G401 (cell line): Measurements from ENCODE around the gene WASF2. TPM values are rescaled to one million over a fixed set of nuclear protein-coding genes. Genes with fewer than 3 reads are reported as not detected.

Source experiments
- DNase-seq: peaks from one replicate; pipeline ENCODE4 v3.0.0-alpha.2; 2015; ENCODE audit warnings: low spot score
- in situ Hi-C: cut with HindIII; loops from 2 replicates; pipeline ENCODE4 v1.10.0; 2016; ENCODE audit warnings: low sequenced_read_pairs, mixed read lengths
- total RNA-seq: library from RNA; depleted of rRNA; stranded (reverse); fragments of >200 nt; shearing (Covaris generic); gene quantifications from 2 replicates; pipeline ENCODE4 v1.2.3, GENCODE V29; 2014

Gene WASF2
- total RNA-seq, 1 experiment from 2014 or later = 14.2 TPM

DNA sequence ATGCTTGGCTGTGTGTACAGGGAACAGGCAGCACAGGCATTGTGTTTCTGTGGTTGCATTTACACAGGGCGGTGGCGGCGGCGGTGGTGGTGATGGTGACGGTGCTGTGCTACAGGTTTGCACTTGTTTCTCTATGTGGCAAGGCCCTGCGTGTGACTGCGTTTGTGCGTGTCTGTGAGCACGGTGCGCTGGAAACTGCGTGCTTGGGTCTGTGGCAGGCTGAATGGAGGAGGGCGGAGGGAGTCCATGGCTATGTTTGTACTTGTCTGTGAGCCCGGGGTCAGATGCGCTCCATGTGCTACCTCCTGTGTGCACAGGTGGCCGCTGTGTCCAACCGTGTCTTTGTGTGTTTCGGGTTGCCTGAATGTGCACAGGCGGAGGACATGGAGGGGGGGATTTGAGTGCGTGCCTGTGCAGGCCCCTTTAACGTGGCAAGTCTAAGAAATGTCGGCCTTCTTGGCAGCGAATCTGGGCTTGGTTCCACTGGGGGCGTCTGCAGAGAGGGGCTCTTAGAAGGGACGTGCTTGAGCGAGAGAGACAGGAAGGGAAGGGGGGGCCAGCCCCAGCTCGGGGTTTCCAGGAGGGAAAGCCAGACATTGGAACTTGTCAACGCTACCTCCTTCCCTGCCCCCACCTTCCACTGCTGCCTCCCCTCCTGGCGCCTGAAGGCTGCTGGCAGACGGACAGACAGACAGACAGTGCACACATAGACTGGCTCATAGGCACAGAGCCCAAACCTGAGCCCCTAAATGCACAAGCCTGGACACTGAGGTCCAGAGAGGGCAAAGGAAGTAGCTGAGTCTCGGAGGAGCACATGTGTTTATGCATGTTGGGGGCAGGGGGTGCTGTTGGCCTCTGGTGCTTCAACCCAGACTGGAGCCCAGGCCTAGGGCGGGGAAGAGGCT is 32.7 kb upstream of the WASF2 start:
- in situ Hi-C loops = no loop called here
- DNase-seq = peak; percentile 87

DNA sequence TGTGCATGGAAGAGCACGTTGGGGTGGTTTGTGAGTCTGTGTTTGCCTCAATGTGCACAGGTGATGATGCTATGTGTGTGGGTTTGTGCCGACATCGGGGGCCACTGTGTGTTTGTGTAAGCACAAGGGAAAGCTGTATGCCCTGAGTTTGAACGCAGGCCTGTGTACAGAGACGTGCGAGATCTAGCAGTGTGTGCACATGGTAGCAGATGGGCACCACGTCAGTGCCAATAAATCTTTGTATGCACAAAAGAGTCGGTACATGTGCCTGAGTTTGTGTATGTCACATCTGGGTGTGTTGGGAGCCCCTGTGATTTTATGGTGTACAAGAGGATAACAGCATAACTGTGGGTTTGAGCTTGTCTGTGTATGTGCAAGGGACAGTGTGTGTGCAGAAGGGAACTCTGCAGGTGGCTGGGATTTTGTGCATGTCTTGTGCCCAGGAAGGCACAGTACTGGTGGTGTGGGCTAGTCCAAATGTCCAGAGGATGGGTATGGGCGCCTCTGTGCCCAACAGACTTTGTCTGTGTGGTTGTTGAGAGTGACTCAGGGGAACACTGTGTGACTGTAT is 32.0 kb upstream of the WASF2 start:
- DNase-seq = peak; percentile 86
- in situ Hi-C loops = no loop called here

DNA sequence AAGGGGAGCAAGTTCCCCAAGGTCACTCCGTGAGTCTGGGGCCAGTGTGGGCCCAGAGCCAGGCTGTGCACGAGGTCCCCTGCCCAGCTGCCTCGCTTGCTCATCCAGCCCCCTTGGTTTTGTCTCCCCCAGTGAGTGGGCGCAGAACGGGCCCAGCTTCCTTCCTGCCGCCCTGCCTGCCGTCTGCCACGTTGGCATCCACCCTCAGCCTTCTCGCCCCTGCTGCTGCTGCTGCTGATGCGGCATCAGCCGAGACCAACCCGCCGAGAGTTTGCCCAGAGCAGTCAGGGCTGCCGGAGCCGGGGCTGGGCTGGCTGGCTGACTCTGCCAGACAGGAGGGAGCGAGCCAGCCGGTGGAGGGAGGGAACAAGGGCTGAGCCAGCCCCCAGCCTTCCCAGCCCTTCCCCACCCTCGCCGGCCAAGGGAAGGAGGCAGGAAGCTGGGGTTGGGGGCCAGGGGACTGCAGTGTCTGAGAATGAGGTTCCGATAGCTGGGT is 31.4 kb upstream of the WASF2 start:
- DNase-seq = peak; percentile 60
- in situ Hi-C loops = no loop called here

DNA sequence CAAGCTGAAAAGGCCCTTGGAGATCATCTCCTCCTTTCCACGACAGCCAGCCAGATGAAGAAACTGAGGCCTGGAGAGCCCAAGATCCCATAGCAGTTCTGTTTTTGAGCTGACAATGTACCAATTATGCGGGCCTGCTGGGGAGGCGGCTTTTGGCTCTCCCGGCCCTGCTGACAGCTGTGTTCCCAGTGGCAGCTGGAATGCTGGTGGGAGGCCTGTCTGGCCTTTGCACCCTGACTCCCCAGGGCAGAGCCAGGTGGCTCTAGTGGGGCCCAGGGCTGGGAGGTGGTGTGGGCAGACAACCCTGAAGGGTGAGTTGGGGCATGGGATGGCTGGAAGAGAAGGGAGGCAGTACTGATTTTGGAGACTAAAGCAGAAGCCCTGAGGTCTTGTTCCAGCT is 30.7 kb upstream of the WASF2 start:
- no peak for DNase-seq
- in situ Hi-C loops = no loop called here

DNA sequence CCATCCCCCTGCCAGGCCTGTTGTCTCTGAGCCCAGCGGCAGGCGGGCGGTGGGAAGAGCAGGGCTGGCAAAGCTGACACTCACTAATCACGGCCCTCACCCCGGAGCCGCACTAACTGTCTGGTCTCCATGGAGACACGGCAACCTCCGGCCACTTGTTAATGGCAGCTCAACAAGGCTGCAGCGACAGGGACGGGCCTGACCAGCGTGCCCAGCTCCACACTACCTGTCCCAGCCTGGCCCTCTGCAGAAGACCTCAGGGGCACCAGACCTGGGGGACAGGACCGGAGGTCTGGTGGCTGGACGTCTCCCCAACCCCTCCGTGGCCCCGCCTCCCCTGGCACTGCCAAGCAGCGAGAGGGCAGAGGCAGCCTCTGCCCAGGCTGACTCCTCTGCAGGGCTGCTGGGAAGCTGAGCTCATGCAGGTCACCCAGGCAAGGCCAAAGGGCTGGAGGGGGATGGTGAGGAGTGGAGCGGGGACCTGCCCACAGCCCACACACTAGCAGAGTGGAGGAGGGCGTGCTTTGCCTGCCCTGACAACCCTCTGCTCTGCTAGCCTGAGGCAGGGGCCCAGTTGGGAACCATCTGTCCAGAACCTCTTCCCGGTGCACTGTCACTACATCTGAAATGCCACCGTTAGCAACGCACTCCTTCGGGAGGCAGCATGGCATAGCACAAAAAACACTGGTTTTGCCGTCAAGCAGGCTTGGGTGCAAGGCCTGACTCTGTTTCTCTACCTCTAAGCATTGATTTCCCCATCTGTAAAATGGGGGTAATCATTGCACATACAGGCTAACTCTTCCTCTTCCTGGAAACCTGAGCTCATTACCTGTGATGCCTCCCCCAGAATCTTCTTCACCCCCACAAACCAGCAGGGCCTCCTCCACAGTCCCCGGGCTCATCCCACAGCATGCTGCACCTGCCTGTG is 29.6 kb upstream of the WASF2 start:
- in situ Hi-C loops = no loop called here
- DNase-seq = peak; percentile 74

DNA sequence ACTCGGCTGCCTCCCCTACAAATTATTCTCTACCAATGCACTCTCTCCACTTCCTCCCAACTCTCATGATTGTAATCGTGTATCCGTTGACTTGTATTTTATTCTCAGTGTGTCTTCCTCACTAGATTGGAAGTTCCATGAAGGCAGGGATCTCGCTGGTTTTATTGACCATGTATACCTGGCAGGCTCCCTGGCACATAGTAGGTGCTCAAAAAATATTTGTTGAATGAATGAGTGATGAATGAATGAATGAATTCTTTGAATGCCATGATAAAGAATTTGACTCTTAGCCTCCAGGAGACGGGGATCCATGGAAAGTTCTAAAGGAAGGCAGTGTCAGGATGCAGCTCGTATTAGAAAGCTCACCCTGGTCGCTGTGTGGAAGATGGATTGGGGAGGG is 28.8 kb upstream of the WASF2 start:
- in situ Hi-C loops = no loop called here
- no peak for DNase-seq

DNA sequence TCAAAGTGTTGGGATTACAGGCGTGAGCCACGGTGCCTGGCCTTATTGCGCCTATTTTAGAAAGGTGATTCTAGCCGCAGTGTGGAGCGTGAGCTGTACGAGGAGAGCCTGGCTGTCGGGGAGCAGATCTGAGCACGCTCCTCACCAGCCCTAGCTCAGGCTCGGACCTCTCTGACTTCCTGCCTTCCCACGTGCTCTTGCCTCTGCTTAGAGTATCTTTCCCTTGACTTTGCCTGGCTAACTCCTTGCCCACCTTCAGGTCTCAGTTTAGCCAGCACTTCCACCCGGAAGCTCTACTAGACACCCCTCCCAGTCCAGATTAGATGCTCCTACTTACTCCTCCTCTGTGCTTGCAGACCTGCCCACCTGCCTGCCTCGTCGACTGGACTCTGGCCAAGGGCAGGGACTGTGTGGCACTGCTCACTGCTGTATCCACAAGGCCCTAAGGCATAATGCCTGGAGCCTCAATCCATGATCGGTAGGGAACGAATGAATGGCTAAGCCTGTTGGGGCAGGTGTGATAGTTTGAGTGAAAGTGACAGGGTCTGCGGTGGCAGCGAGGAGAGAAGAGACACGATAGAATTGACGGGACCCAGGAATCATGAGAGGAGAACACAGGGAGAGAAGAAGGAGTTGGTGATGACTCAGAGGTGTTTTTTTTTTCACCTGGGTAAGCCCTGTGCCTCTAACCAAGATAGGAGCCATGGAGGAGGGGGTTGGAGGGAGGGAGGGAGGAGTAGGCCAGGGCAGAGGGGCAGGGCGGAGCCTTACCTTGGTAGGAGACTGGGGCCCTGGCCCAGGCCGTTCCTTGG is 28.1 kb upstream of the WASF2 start:
- DNase-seq = peak; percentile 38
- in situ Hi-C loops = no loop called here

DNA sequence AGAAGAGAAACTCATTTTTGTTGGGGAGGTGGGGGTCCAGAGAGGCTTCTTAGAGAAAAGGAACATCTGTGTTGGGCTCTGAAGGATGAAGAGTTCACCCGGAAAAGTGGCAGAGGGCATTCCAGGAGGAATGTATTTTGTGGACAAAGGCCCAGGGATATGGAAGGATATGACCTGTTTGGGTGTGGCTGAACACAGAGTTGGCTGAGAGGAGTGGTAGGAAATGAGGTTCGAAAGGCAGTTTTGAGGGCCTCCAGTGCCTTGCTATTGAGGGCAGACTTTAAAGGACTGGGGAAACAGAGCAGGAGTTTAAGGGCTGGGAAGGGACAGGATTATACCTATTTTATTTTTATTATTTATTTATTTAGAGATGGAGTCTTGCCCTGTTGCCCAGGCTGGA is 27.3 kb upstream of the WASF2 start:
- no peak for DNase-seq
- in situ Hi-C loops = no loop called here

DNA sequence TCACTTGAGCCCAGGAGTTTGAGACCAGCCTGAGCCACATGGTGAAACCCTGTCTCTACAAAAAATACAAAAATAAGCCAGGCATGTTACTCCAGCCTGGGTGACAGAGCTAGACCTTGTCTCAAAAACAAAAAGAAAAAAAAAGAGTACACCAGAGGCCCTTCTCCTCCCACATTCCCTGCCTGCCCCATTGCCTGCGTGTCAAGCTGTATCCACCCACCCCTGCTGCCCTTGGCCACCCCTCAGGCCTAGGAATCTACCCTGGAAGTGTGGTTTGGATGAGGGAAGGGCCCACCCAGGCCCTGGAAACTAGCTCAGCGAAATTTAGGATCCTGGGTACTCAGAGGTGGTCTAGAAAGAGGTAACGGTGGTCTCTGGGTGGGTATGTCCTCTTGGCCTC is 25.7 kb upstream of the WASF2 start:
- in situ Hi-C loops = no loop called here
- no peak for DNase-seq

DNA sequence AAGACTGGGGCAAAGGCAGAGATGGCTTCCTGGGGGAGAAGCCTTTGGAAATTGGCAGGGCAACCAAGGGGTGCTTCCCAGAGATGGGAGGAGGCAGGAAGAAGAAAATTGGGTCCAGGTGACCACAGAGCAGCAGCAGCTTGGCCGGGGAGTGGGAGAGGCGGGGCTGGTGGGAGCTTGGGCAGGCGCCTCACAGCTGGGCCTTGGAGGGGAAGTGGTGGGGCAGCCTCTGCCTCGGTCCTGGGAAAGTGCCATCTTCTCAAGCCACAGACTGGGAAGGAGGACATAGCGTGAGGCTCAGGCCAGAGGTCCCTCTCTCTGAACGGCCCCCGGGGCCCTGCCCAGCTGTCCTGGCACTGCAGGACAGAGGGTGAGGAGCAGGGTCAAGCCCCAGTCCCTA is 24.0 kb upstream of the WASF2 start:
- in situ Hi-C loops = no loop called here
- no peak for DNase-seq

DNA sequence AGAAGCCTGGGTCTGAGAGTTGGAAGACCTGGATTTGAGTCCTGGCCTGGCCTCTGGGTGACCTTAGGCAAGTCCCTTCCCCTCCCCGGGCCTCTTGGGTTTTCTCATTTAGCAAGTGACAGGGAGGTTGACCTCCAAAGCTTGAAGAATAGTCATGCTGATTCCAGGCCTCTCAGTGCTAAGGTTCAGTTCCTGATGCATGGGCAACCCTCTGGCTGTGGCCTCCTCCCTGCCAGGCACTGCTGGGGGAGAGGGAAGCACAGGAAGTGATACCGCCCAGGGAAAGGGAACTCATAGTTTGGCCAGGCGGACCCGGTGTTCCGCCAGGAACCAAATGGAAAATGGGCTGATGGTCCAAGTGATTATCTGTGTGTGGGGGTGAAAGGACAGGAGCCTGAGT is 23.6 kb upstream of the WASF2 start:
- DNase-seq = no peak
- in situ Hi-C loops = no loop called here

DNA sequence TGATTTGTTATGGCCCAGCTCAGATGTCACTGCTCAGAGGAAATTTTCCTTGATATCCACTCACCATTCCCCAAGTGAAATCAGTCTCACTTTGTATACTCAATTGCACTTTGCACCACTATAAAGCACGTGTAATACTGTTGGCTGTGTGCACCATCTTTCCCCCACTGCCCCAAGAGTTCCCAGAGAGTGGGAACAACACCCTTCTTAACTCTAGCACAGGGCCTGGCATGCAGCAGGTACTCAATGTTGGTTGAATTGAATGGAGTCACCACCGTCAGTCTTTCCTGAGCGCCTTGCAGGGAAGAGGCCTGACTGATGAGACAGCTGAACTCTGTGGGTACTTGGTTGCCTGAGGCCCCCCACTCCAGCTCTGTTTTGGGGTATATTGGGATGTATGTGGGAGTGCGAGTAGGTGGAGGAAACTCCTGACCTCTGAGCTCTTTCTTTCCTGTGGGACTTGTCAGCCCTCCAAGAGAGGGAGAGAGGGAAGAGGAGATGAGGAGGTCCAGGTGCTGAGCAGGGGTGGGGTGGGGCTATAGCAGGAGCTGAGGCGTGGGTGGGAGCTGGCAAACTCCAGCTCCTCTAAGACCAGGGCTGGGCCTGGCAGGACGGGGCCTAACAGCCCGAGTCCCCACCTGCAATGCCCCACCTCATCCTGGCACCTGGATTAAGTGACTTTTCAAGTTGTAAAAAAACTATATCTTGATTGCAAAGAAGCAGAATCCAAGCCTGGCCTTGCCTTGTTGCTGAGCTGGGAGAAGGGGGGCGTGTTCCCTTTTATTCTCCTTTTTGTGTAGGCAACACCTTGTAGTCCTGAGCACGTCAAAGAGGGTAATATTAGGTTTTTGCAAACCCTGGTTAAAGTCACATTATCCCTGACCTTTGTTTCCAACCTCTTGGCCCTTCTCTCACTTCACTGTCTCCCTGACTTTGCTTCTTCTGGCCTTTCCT is 19.4 kb upstream of the WASF2 start:
- DNase-seq = no peak
- in situ Hi-C loops = no loop called here

DNA sequence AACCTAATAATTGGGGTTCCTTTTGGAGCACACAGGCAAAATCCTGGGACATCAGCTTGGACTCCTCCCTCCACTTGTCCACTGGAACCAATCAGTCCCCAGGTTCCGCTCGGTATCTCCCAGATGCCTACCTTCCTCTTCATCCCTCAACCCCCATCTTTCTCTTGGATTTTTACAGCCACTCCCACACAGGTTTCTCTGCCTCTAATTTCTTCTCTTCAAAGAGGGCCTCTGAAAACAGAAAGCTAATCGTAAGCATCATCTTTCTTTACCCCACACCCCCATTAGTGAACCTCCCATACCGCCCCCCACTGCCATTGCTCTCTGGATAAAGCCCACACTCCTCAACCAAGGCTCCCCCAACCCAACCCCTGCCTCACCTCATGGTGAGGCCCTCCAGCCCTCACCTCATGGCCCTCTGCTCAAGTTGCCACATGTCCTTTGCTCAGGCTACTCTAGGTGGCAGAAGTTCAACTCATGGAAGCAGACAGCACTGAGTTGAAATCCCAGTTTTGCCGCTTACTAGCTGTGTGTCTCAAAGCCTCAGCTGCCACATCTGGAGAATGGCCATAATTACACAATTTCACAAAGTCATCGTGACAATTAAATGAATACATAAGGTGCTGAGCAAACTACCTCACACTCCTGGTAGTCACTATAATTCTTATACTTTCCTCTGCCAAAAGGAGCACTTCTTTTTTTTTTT is 18.1 kb upstream of the WASF2 start:
- DNase-seq = no peak
- in situ Hi-C loops = no loop called here

DNA sequence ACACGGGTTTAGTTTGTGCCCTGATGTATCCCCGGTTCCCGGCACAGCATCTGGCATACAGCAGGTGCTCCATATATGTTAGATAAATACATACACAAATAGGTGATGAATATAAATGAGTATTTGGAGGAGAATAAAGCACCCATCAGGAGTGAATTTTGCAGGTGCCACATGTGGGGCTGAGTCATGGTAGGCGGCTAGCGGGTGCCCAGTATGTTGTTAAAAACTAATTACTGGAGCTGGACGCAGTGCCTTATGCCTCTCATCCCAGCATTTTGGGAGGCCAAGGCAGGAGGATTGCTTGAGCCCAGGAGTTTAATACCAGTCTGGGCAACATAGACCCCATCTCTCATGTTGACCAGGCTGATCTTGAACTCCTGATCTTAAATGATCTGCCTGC is 16.7 kb upstream of the WASF2 start:
- no peak for DNase-seq
- in situ Hi-C loops = no loop called here

DNA sequence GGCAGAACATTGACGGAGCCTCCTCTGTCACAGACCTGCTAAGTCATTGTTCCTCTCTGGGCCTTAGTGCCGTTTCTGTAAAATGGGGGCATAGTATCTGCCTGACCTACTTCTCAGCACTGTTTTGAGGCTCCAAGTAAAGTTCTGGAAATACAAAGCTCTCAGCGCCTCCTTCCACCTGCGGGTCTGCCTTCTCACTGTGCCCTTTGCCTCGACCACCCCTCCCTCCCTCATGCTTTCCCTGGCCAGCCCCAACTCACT is 15.4 kb upstream of the WASF2 start:
- DNase-seq = no peak
- in situ Hi-C loops = no loop called here

DNA sequence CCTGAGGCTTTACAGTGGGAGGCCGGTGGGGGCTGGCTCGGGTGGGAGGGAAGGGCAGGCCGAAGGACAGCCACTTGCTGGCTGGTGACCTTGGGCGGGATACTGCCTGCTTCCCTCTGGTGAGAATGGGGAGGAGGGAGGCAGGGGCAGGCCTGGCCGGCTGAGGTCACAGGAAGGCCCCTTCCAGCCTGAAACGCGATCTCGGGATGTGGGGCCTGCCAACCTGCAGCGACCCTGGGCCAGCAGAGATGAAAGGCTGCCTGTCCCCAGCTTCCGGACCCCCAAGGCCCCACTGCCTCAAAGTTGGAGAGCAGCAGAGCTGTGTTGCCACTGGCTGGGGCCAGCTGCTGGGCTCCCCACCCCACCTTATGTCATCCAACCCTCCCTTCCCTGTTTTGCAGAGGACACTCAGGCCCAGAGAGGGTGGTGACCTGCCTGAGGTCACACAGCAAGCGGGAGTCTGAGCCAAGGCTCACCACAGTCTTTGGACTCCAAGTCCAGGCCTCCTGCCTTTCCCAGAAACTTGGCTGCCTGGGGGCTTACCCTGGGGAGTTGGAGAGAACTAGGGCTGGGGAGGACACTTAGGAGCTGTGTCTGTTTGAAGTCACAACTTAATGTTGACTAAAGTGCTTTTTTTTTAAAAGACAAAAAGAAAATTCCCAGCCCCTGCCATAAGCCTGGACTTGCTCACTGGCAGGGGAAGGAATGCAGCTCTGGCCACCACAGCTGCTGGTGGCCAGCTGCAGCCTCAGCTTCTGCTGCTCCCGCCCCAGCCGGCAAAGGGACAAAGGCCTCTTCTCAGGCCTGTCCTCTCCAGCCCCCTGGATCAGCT is 14.8 kb upstream of the WASF2 start:
- DNase-seq = peak; percentile 41
- in situ Hi-C loops = no loop called here
